Measurements from ENCODE around the gene LARP4.

- TF ChIP-seq, protein P1, sequence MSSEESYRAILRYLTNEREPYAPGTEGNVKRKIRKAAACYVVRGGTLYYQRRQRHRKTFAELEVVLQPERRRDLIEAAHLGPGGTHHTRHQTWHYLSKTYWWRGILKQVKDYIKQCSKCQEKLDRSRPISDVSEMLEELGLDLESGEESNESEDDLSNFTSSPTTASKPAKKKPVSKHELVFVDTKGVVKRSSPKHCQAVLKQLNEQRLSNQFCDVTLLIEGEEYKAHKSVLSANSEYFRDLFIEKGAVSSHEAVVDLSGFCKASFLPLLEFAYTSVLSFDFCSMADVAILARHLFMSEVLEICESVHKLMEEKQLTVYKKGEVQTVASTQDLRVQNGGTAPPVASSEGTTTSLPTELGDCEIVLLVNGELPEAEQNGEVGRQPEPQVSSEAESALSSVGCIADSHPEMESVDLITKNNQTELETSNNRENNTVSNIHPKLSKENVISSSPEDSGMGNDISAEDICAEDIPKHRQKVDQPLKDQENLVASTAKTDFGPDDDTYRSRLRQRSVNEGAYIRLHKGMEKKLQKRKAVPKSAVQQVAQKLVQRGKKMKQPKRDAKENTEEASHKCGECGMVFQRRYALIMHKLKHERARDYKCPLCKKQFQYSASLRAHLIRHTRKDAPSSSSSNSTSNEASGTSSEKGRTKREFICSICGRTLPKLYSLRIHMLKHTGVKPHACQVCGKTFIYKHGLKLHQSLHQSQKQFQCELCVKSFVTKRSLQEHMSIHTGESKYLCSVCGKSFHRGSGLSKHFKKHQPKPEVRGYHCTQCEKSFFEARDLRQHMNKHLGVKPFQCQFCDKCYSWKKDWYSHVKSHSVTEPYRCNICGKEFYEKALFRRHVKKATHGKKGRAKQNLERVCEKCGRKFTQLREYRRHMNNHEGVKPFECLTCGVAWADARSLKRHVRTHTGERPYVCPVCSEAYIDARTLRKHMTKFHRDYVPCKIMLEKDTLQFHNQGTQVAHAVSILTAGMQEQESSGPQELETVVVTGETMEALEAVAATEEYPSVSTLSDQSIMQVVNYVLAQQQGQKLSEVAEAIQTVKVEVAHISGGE (tag by site-specific recombination; conservative IDR thresholded peaks at IDR 0.05; ENCODE audit: low read depth), result no peak
- no peak for TF ChIP-seq ZNF223 (tag by site-specific recombination; IDR thresholded peaks at IDR 0.05)
- no peak for TF ChIP-seq SP2 (tag by site-specific recombination; IDR thresholded peaks at IDR 0.05)
- TF ChIP-seq ZNF416 (tag by site-specific recombination; IDR thresholded peaks at IDR 0.05), result no peak
- no peak for TF ChIP-seq ZNF362 (tag by site-specific recombination; IDR thresholded peaks at IDR 0.05)
- TF ChIP-seq, protein P2, sequence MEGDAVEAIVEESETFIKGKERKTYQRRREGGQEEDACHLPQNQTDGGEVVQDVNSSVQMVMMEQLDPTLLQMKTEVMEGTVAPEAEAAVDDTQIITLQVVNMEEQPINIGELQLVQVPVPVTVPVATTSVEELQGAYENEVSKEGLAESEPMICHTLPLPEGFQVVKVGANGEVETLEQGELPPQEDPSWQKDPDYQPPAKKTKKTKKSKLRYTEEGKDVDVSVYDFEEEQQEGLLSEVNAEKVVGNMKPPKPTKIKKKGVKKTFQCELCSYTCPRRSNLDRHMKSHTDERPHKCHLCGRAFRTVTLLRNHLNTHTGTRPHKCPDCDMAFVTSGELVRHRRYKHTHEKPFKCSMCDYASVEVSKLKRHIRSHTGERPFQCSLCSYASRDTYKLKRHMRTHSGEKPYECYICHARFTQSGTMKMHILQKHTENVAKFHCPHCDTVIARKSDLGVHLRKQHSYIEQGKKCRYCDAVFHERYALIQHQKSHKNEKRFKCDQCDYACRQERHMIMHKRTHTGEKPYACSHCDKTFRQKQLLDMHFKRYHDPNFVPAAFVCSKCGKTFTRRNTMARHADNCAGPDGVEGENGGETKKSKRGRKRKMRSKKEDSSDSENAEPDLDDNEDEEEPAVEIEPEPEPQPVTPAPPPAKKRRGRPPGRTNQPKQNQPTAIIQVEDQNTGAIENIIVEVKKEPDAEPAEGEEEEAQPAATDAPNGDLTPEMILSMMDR (tag by site-specific recombination; IDR thresholded peaks at IDR 0.05), result no peak
- TF ChIP-seq ZNF2 (tag by site-specific recombination; IDR thresholded peaks at IDR 0.05), result no peak
- TF ChIP-seq PRDM2 (tag by site-specific recombination; IDR thresholded peaks at IDR 0.05; ENCODE audit: borderline replicate concordance), result no peak
- no peak for TF ChIP-seq ZNF121 (tag by site-specific recombination; IDR thresholded peaks at IDR 0.05)
These were observed 128.1 kb downstream of the LARP4 start for GRCh38 chr12:50528800-50529199.

Data from HEK293 (cell line).